ENCODE results near the gene ADAMTS19.

ADAMTS19 gene

GRCh38 chr5:129760636-129761325 lies 300.7 kb downstream of the ADAMTS19 start:
- no peak for DNase-seq (ENCODE audit: low read depth in 2 of 2)

GRCh38 chr5:129763651-129764050 lies 303.6 kb downstream of the ADAMTS19 start:
- DNase-seq (ENCODE audit: low read depth in 2 of 2), result no peak

- DNase-seq (ENCODE audit: low read depth in 2 of 2), result no peak
Measured at GRCh38 chr5:129766798-129767197, 306.7 kb downstream of the ADAMTS19 start.

GRCh38 chr5:129767927-129768380 lies 307.9 kb downstream of the ADAMTS19 start:
- DNase-seq (ENCODE audit: low read depth in 2 of 2), result peak; percentile 36 to 60

- no peak for DNase-seq (ENCODE audit: low read depth in 2 of 2)
Measured at GRCh38 chr5:129768735-129769134, 308.6 kb downstream of the ADAMTS19 start.

- no peak for DNase-seq (ENCODE audit: low read depth in 2 of 2)
Measured at GRCh38 chr5:129770024-129770820, 310.1 kb downstream of the ADAMTS19 start.

GRCh38 chr5:129771058-129771838 lies 311.1 kb downstream of the ADAMTS19 start:
- DNase-seq (ENCODE audit: low read depth in 2 of 2), result peak; percentile 15 to 30

GRCh38 chr5:129773376-129773775 lies 313.3 kb downstream of the ADAMTS19 start:
- no peak for DNase-seq (ENCODE audit: low read depth in 2 of 2)

GRCh38 chr5:129781594-129781993 lies 321.5 kb downstream of the ADAMTS19 start:
- DNase-seq (ENCODE audit: low read depth in 2 of 2), result no peak

Data from activated CD4-positive, alpha-beta T cell treated with anti-CD3 and anti-CD28 coated beads for 24 hours (primary cell).